Measurements from ENCODE around the gene PSMF1. TPM values are rescaled to one million over a fixed set of nuclear protein-coding genes. Genes with fewer than 3 reads are reported as not detected.
A peak's percentile ranks its signal among the peaks of the same experiment; 100 is the strongest.
"Not testable (repeated sequence)": the region's sequence is repeated elsewhere in the genome, so short reads cannot be mapped to it uniquely, and the experiment has no call there.

Gene PSMF1
- total RNA-seq, 2 donors from 2014 or later, result 32.9 to 53.1 TPM

GRCh38 chr20:1146957-1147356 is 28.6 kb downstream of the PSMF1 start:
- Histone ChIP-seq H3K4me3 (no peak overlapping the region), H3K27ac (no peak overlapping the region), H3K9me3 (no peaks in the 10 kb centered on the region), H3K36me3 (replicated peaks in 1 of 2; ENCODE audit: insufficient read depth in 1 of 2, low read depth in 2 of 2) (peaks cover 0 to 6% of the 10 kb centered on the region in 2 donors), H3K27me3 (no peaks in the 10 kb centered on the region), H3K4me1 (no peaks in the 10 kb centered on the region)
- intact Hi-C loops (cut with DNase I), result no loop called here
- no peak for TF ChIP-seq POLR2A (IDR thresholded peaks at IDR 0.05)
- TF ChIP-seq CTCF (IDR thresholded peaks at IDR 0.05), result no peak
- no peak for DNase-seq
- no peak for ATAC-seq
- WGBS, 2 donors, result 85 to 89% methylated on average over 5 of the region's 5 CpGs

DNA sequence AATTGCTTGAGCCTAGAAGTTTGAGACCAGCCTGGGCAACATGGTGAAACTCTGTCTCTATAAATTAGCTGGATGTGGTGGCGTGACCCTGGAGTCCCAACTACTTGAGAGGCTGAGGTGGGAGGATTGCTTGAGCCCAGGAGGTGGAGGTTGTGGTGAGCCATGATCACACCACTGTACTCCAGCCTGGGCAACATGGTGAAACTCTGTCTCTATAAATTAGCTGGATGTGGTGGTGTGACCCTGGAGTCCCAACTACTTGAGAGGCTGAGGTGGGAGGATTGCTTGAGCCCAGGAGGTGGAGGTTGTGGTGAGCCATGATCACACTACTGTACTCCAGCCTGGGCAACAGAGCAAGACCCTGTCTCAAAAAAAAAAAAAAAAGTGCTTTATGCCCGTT is 31.4 kb downstream of the PSMF1 start:
- 89 to 100% methylated on average over 2 of the region's 2 CpGs for WGBS, 2 donors
- H3K36me3 ChIP-seq (replicated peaks in 1 of 2; ENCODE audit: insufficient read depth in 1 of 2, low read depth in 2 of 2); H3K27ac ChIP-seq; H3K4me1 ChIP-seq; DNase-seq; H3K4me3 ChIP-seq; H3K27me3 ChIP-seq; intact Hi-C loops (cut with DNase I); H3K9me3 ChIP-seq; ATAC-seq: not testable (repeated sequence)

DNA sequence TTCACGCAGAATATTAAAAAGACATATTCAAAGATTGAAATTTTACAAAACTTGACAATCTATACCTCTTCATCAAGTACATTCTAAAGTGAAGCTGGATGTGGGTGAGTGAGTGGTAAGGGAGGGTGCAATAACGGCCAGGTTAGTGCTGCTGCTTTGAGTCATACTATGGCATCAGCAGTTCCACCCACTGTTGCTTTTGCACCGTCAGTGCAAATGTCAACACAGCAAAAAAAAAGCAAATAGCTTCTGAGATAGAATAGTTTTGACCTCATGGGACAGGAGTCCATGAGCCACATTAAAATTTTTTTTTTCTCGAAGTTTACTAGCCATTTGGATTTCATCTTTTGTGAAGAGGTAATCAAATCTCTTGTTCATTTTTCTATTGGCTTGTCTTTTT is 31.8 kb downstream of the PSMF1 start:
- Histone ChIP-seq H3K4me1 (no peaks in the 10 kb centered on the region), H3K27me3 (no peaks in the 10 kb centered on the region), H3K9me3 (no peaks in the 10 kb centered on the region), H3K4me3 (no peak overlapping the region), H3K36me3 (replicated peaks in 1 of 2; ENCODE audit: insufficient read depth in 1 of 2, low read depth in 2 of 2) (peaks cover 0 to 6% of the 10 kb centered on the region in 2 donors), H3K27ac (no peak overlapping the region)
- ATAC-seq, result peak; percentile 56
- TF ChIP-seq CTCF (IDR thresholded peaks at IDR 0.05) (no peak), POLR2A (IDR thresholded peaks at IDR 0.05) (no peak)
- intact Hi-C loops (cut with DNase I), result no loop called here
- peak in 1 of 4 donors; percentile 16 for DNase-seq
- WGBS, 2 donors, result 45 to 55% methylated on average over 4 of the region's 4 CpGs

DNA sequence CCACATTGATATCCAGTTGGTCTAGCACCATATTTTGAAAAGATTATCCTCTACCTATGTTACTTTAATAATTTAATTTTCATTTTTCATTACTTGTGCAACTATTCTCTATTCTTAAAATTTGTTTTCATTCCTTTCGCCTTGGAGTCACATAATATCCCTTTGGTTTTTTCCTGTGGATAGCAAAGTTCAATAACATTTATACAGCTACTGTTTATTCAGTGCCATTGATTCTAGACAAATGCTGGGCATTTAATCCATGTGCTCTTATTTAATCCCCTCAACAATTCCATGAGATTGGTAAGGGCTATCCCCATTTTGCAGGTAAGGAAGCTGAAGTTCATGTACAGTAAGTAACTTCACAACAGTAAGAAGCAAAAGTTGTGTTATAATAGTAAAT is 32.6 kb downstream of the PSMF1 start:
- DNase-seq (no peak), ATAC-seq (no peak)
- 96 to 97% methylated on average over 1 of the region's 1 CpG for whole genome bisulfite sequencing, 2 donors
- Histone ChIP-seq H3K9me3 (no peaks in the 10 kb centered on the region), H3K27me3 (no peaks in the 10 kb centered on the region), H3K4me3 (no peak overlapping the region), H3K36me3 (replicated peaks in 1 of 2; ENCODE audit: insufficient read depth in 1 of 2, low read depth in 2 of 2) (peaks cover 0 to 6% of the 10 kb centered on the region in 2 donors), H3K27ac (no peak overlapping the region), H3K4me1 (no peaks in the 10 kb centered on the region)
- TF ChIP-seq POLR2A (IDR thresholded peaks at IDR 0.05) (no peak), CTCF (IDR thresholded peaks at IDR 0.05) (no peak)
- intact Hi-C loops (cut with DNase I), result no loop called here

DNA sequence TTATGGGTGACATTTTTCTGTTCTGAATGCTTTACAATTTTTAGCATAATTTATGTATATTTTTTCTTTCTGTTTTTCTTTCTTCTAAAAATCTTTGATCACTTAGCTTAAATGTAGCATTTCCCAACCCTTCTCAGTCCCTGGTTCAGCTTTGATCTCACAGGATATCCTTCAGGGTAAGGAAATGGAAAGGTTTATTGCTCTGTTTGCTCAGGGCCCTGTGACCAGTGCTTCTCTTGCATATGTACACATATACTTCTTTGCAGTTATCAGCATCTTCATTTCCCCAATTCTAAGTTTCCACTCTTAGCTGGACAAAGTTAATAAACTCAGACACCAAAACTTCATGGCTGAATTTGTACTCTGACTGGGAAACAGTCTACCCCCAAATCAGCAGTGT is 35.8 kb downstream of the PSMF1 start:
- DNase-seq, result no peak
- intact Hi-C loops (cut with DNase I), result no loop called here
- no peak for ATAC-seq
- no peak for TF ChIP-seq POLR2A (IDR thresholded peaks at IDR 0.05)
- TF ChIP-seq CTCF (IDR thresholded peaks at IDR 0.05), result no peak
- no peaks in the 10 kb centered on the region for H3K4me1 ChIP-seq
- no peaks in the 10 kb centered on the region for H3K36me3 ChIP-seq (replicated peaks in 1 of 2; ENCODE audit: insufficient read depth in 1 of 2, low read depth in 2 of 2)
- no peak overlapping the region for H3K27ac ChIP-seq
- H3K9me3 ChIP-seq, result no peaks in the 10 kb centered on the region
- no peak overlapping the region for H3K4me3 ChIP-seq
- no peaks in the 10 kb centered on the region for H3K27me3 ChIP-seq
